Large intestine (tissue), 3 donors: ENCODE measurements around the gene LPAR2. TPM values are rescaled to one million over a fixed set of nuclear protein-coding genes. Genes with fewer than 3 reads are reported as not detected.

Experiments used
- DNase-seq, 2 donors: peaks; one replicate each; pipeline versions ENCODE4 v3.0.0 to v3.0.0-alpha.2; 2013
- H3K27ac ChIP-seq: one replicate; pipeline ENCODE4 v1.5.1; 2013; ENCODE audit warnings: low read length
- H3K27me3 ChIP-seq: 2 replicates; pipeline ENCODE4 v1.6.1; 2013; ENCODE audit warnings: low read length; ENCODE audit not compliant: control insufficient read depth, insufficient read depth
- H3K36me3 ChIP-seq: 2 replicates; pipeline ENCODE4 v1.6.1; 2013; ENCODE audit warnings: low read length; ENCODE audit not compliant: control insufficient read depth, insufficient read depth
- H3K4me1 ChIP-seq: one replicate; pipeline ENCODE4 v1.6.1; 2013; ENCODE audit warnings: low read length; ENCODE audit not compliant: control insufficient read depth, insufficient read depth
- H3K4me3 ChIP-seq: one replicate; pipeline ENCODE4 v1.5.1; 2013; ENCODE audit warnings: low read length
- H3K9me3 ChIP-seq: one replicate; pipeline ENCODE4 v1.6.1; 2013; ENCODE audit warnings: mild to moderate bottlenecking, low read depth, low read length, moderate library complexity; ENCODE audit not compliant: control insufficient read depth
- WGBS: methylation state at CpG from one replicate; pipeline ENCODE4 v1.1.5; 2013; ENCODE audit warnings: low lambda C conversion rate; ENCODE audit not compliant: insufficient coverage; 5-methylcytosine and 5-hydroxymethylcytosine counted together
- polyA plus RNA-seq: library from polyadenylated mRNA; unstranded; fragments of 120-200 nt; gene quantifications from one replicate; pipeline ENCODE4 v1.2.1, GENCODE V29; 2013

Gene LPAR2
- polyA plus RNA-seq, 1 donor, result 11.9 TPM

GRCh38 chr19:19581391-19581790, 46.6 kb downstream of the LPAR2 start:
- no CpG with 5 or more reads among the region's 13 CpGs for WGBS
- no peak for DNase-seq
- Histone ChIP-seq H3K27ac (no peak overlapping the region), H3K27me3 (no peaks in the 10 kb centered on the region), H3K4me1 (peaks cover 5% of the 10 kb centered on the region), H3K36me3 (no peaks in the 10 kb centered on the region), H3K9me3 (no peaks in the 10 kb centered on the region), H3K4me3 (no peak overlapping the region)

- H3K27me3 ChIP-seq, result no peaks in the 10 kb centered on the region
- no CpG with 5 or more reads among the region's 4 CpGs for WGBS
- peak in 1 of 2 donors; percentile 60 for DNase-seq
- no peak overlapping the region for H3K4me3 ChIP-seq
- H3K9me3 ChIP-seq, result no peaks in the 10 kb centered on the region
- no peaks in the 10 kb centered on the region for H3K36me3 ChIP-seq
- peaks cover 5% of the 10 kb centered on the region for H3K4me1 ChIP-seq
- H3K27ac ChIP-seq, result no peak overlapping the region
Measured at GRCh38 chr19:19580418-19580817, 47.6 kb downstream of the LPAR2 start.

GRCh38 chr19:19579533-19580361, 48.3 kb downstream of the LPAR2 start:
- Histone ChIP-seq H3K4me3 (no peak overlapping the region), H3K27me3 (no peaks in the 10 kb centered on the region), H3K27ac (no peak overlapping the region), H3K4me1 (peaks cover 5% of the 10 kb centered on the region), H3K9me3 (no peaks in the 10 kb centered on the region), H3K36me3 (no peaks in the 10 kb centered on the region)
- DNase-seq, result no peak
- no CpG with 5 or more reads among the region's 25 CpGs for WGBS

- H3K4me1 ChIP-seq, result peaks cover 5% of the 10 kb centered on the region
- WGBS, result 80% methylated on average over 1 of the region's 6 CpGs
- no peak overlapping the region for H3K4me3 ChIP-seq
- no peaks in the 10 kb centered on the region for H3K27me3 ChIP-seq
- no peaks in the 10 kb centered on the region for H3K36me3 ChIP-seq
- DNase-seq, result no peak
- H3K9me3 ChIP-seq, result no peaks in the 10 kb centered on the region
- no peak overlapping the region for H3K27ac ChIP-seq
Measured at GRCh38 chr19:19578252-19578651, 49.8 kb downstream of the LPAR2 start.

- no peaks in the 10 kb centered on the region for H3K9me3 ChIP-seq
- no peak overlapping the region for H3K27ac ChIP-seq
- no peaks in the 10 kb centered on the region for H3K27me3 ChIP-seq
- H3K36me3 ChIP-seq, result no peaks in the 10 kb centered on the region
- DNase-seq, result no peak
- H3K4me3 ChIP-seq, result no peak overlapping the region
- 80% methylated on average over 1 of the region's 6 CpGs for WGBS
- H3K4me1 ChIP-seq, result peaks cover 5% of the 10 kb centered on the region
Measured at GRCh38 chr19:19575411-19575810, 52.6 kb downstream of the LPAR2 start.

Other genes starting within 250 kb of the LPAR2 start
- 46.8 TPM for gene GATAD2A, start 222.5 kb downstream of the LPAR2 start, polyA plus RNA-seq
- gene TSSK6, start 112.7 kb downstream of the LPAR2 start, polyA plus RNA-seq, result 1.2 TPM
- 219 TPM for gene NDUFA13, start 112.0 kb downstream of the LPAR2 start, polyA plus RNA-seq
- 9.5 TPM for gene YJEFN3, start 99.3 kb downstream of the LPAR2 start, polyA plus RNA-seq
- 0.09 TPM for gene CILP2, start 90.0 kb downstream of the LPAR2 start, polyA plus RNA-seq
- 2.3 TPM for gene PBX4, start 9.5 kb downstream of the LPAR2 start, polyA plus RNA-seq
- gene GMIP, start 15.4 kb upstream of the LPAR2 start, polyA plus RNA-seq, result 7.7 TPM
- gene ATP13A1, start 35.5 kb upstream of the LPAR2 start, polyA plus RNA-seq, result 54.1 TPM
- gene ZNF101, start 40.6 kb upstream of the LPAR2 start, polyA plus RNA-seq, result 9.1 TPM
- 8.1 TPM for gene ZNF14, start 104.9 kb upstream of the LPAR2 start, polyA plus RNA-seq
- 27.1 TPM for gene ZNF506, start 193.5 kb upstream of the LPAR2 start, polyA plus RNA-seq
- 15.6 TPM for gene ZNF253, start 237.7 kb upstream of the LPAR2 start, polyA plus RNA-seq